ENCODE results near the gene VPS18. TPM values are rescaled to one million over a fixed set of nuclear protein-coding genes. Genes with fewer than 3 reads are reported as not detected.

Gene VPS18
- total RNA-seq, 1 experiment from 2014 or later = 17.3 TPM

DNA sequence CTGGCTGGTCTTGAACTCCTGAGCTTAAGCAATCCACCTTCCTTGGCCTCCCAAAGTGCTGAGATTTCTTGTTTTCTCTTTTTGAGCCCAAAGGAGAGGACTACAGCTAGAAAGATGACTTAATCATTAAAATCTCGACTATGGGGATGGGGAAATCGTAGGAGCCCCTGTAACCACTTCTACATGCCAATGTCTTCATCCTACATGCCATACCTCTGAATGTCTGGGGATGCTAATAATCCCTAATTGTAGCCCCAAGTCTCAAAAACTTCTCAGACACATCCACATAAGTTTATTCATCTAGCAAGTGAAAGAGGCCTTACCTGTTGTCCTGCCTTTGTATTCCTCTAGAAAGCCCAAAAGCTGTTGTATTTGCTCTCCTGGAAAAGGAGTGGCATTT lies 16.6 kb upstream of the VPS18 start:
- H3K27ac ChIP-seq = no peak overlapping the region
- H3K9me3 ChIP-seq (replicated peaks) = no peaks in the 10 kb centered on the region
- no peak overlapping the region for H3K4me3 ChIP-seq
- no peaks in the 10 kb centered on the region for H3K27me3 ChIP-seq
- no peak for DNase-seq
- no peaks in the 10 kb centered on the region for H3K4me1 ChIP-seq
- no peaks in the 10 kb centered on the region for H3K36me3 ChIP-seq

DNA sequence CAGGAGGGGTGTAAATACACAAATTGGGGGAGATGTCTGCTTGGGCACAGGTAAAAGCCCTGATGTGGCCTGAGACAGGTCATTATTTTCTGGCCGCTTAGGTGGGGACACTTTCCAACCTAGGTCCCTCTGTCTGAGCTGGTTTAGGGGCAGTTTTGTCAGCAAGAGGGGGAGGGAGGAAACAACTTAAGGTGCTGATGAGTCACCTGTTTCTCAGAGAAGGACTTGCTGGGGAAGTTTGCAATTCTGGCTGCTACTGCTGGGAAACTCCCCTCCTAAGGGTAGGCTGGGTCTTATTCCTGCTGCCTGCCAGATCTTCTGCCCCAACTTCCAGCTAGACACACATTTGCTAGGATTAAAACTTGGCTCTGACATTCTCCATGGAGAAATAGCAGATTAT lies 15.5 kb upstream of the VPS18 start:
- no peak for DNase-seq
- Histone ChIP-seq H3K9me3 (replicated peaks) (no peaks in the 10 kb centered on the region), H3K4me3 (no peak overlapping the region), H3K36me3 (no peaks in the 10 kb centered on the region), H3K4me1 (no peaks in the 10 kb centered on the region), H3K27ac (no peak overlapping the region), H3K27me3 (no peaks in the 10 kb centered on the region)

DNA sequence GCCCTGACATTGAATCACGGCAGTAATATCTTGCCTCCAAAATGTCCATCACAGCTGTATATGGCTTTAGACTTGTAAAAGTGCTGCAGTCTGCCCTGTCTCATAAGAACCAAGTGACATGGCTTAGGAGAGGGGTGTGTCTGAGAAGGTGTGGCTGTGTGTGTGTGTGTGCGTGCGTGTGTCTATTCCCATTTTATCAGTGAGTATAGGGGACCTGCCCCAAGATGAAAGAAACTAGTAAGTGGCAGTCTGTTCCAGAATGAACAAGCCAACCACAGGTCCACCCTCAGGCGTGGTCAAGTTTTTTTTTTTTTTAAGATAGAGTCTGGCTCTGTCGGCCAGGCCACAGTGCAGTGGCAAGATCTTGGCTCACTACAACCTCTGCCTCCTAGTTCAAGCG lies 14.6 kb upstream of the VPS18 start:
- Histone ChIP-seq H3K27ac (no peak overlapping the region), H3K36me3 (no peaks in the 10 kb centered on the region)

DNA sequence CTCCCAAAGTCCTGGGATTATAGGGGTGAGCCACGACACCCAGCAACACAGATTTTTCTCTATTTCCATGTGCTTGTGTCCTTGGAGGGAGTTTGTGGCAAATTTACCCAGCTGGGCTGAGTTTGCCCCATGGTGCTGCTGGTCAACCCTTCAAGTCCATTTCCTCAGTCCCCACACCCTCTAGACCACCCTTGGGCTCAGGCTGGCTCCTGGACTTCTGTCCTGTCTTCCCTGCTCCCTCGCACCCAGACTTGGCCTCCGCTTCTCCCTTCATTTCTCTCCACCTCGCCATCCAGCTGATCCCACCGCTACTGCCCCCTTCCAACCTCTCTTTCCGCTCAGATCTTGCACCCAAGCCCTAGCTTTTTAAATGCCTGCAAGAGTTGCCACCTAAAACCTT lies 12.9 kb upstream of the VPS18 start:
- H3K27ac ChIP-seq = no peak overlapping the region
- no peaks in the 10 kb centered on the region for H3K9me3 ChIP-seq (replicated peaks)
- no peak for DNase-seq
- H3K27me3 ChIP-seq = no peaks in the 10 kb centered on the region
- H3K36me3 ChIP-seq = no peaks in the 10 kb centered on the region
- H3K4me1 ChIP-seq = no peaks in the 10 kb centered on the region
- no peak overlapping the region for H3K4me3 ChIP-seq

More for the DNA sequence above, 14.6 kb upstream of the VPS18 start:
- DNase-seq = no peak
- H3K4me1 ChIP-seq = no peaks in the 10 kb centered on the region
- H3K27me3 ChIP-seq = no peaks in the 10 kb centered on the region
- H3K9me3 ChIP-seq (replicated peaks) = no peaks in the 10 kb centered on the region
- H3K4me3 ChIP-seq = no peak overlapping the region

DNA sequence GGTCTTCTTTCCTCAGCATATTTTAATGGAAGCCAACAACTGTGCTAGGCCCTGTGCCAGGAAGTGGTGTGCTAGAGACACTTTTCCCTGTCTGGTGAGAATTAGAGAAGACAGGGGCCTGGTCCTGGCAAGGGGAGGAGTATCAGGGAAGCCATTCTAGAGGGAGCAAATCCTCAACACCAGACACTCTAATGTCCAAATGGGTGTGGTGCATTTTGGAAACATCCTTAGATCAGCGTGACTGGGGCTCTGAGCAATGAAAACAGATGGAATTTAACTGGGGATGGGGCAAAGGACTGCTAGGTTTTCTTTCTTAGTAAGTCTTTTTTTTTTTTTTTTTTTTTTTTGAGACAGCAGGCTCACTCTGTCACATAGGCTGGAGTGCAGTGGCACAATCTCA lies 7.7 kb upstream of the VPS18 start:
- H3K4me1 ChIP-seq = no peaks in the 10 kb centered on the region
- H3K27ac ChIP-seq = no peak overlapping the region
- peak in 1 of 2 experiments; percentile 50 for DNase-seq
- no peaks in the 10 kb centered on the region for H3K36me3 ChIP-seq
- no peaks in the 10 kb centered on the region for H3K9me3 ChIP-seq (replicated peaks)
- H3K27me3 ChIP-seq = no peaks in the 10 kb centered on the region
- no peak overlapping the region for H3K4me3 ChIP-seq

DNA sequence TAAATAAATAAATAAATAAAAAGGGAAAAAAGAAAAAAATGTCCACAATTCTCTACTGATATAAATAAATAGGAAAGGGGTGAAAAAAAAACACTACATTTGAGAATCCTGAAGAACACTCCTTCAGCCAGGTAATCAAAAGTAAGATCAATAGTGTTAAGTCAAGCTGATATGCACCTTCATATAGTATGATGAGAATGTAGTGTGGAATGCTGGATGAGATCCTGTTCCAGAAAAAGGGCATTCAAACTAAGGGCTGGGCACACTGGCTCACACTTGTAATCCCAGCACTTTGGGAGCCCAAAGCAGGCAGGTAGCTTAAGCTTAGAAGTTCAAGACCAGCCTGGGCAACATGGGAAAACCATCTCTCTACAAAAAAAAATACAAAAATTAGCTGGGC lies 5.1 kb upstream of the VPS18 start:
- Histone ChIP-seq H3K27me3 (no peaks in the 10 kb centered on the region), H3K27ac (no peak overlapping the region), H3K4me3 (no peak overlapping the region), H3K9me3 (replicated peaks) (no peaks in the 10 kb centered on the region), H3K36me3 (no peaks in the 10 kb centered on the region), H3K4me1 (no peaks in the 10 kb centered on the region)
- DNase-seq = no peak

DNA sequence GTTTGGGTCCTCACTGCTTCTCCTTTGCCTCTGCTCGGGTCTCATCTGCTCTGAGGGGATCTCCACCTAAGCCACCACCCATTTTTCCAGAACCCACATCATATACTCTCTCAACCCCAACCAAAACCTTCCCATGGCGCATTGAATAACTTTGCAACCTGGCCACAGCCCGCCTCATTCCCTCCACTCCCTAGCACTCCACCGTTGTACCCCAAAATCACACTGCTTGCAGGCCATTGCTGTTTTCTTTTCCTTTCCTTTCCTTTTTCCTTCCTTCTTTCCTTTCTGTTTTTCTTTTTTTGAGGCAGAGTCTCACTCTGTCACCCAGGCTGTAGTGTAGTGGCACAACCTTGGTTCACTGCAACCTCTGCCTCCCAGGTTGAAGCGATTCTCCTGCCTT lies 3.1 kb upstream of the VPS18 start:
- Histone ChIP-seq H3K27ac (no peak overlapping the region), H3K36me3 (no peaks in the 10 kb centered on the region), H3K9me3 (replicated peaks) (no peaks in the 10 kb centered on the region), H3K4me3 (no peak overlapping the region), H3K4me1 (no peaks in the 10 kb centered on the region), H3K27me3 (no peaks in the 10 kb centered on the region)
- DNase-seq = no peak

DNA sequence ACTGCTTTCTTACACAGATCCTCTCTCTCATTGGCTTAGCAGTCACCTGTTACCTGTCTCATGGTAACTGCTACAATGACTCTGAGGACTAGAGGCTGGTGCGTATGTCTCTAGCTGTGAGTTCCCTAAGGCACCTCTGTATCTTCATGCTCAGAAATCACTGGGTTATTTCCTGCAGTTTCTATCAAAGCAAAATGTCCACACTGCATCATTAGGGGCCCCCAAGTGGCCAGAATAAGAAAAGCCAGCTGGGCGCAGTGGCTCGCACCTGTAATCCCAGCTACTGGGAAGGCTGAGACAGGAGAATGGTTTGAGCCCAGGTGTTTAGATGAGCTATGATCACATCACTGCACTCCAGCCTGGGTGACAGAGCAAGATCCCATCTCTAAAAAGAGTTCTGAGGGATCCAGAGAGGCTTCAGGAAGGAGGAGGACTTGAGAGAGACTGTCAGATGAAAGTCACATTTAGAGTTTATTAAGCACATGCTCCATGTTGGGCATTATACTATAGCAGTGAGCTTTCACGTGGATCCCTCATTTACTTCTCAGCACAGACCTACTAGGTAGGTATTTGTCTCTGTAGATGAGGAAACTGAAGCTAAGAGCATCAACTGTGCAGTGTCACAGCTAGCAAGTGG lies 2.3 kb upstream of the VPS18 start:
- peak in 1 of 2 experiments; percentile 69 for DNase-seq

DNA sequence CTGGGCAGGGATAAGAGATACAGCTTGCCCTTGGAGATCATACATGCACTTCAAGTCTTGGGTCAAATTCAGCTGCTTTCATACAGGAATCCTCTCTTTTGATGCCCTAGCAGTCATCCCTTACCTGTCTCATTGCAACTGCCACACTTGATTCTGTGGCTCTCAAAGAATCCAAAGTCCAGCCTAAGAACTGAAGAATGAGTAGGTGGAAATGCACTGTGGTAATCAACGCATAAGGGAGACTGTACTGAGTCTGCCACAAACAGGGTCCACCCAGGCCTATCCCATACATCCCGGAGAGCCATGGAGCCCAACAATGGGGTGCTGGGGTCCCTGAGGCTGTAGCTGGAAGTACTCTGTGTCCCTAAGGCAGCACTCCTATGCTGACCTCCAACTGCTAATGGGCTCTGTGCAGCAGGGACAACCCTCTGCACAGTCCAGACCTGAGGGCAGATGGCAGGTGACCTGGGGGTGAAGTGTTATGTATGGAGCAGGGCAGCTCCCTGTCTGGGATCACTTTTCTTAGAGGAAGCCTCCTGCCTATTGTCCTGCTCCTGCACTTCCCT lies 1.7 kb upstream of the VPS18 start:
- DNase-seq = no peak
- Histone ChIP-seq H3K4me1 (no peaks in the 10 kb centered on the region), H3K27me3 (no peaks in the 10 kb centered on the region), H3K27ac (no peak overlapping the region), H3K36me3 (no peaks in the 10 kb centered on the region), H3K4me3 (no peak overlapping the region), H3K9me3 (replicated peaks) (no peaks in the 10 kb centered on the region)

More for the DNA sequence above, 2.3 kb upstream of the VPS18 start:
- Histone ChIP-seq H3K4me3 (no peak overlapping the region), H3K27me3 (no peaks in the 10 kb centered on the region), H3K9me3 (replicated peaks) (no peaks in the 10 kb centered on the region), H3K27ac (no peak overlapping the region), H3K36me3 (no peaks in the 10 kb centered on the region), H3K4me1 (no peaks in the 10 kb centered on the region)

DNA sequence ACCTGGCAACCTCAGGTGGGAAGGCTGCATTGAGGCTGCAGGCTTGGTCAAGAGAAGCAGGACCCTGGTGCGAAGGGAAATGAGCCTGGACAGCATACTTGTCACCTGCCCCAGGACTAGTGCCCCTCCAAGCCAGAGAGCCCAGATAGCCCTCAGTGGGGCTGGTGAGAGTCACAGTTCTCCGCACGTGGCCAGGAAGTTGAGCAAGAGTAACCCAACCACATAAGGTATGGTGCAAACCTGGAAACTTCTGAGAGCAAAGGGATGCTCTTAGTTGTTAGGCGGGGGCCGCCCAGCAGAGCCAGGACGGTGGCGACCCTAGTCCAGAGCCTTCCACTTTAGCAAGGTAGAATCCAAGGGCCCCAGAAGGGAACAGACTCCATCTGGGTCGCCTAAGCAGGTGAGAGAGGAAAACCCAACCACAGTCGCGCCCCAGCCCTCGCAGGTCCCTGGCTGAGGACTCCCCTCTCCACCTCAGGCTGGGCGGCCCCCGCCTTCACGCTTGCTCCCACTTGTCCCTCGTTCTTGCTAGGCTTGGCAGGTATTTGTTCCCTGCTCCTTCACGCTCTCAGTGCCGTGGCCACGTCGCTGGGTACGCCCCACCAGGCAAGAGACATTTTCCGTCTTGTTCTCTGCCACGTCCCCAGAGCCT lies 1.1 kb upstream of the VPS18 start:
- DNase-seq = no peak
- no peaks in the 10 kb centered on the region for H3K36me3 ChIP-seq
- no peak overlapping the region for H3K27ac ChIP-seq
- no peaks in the 10 kb centered on the region for H3K27me3 ChIP-seq
- H3K4me1 ChIP-seq = no peaks in the 10 kb centered on the region
- no peaks in the 10 kb centered on the region for H3K9me3 ChIP-seq (replicated peaks)
- H3K4me3 ChIP-seq = no peak overlapping the region; the same call in 1 of the 2 replicates

DNA sequence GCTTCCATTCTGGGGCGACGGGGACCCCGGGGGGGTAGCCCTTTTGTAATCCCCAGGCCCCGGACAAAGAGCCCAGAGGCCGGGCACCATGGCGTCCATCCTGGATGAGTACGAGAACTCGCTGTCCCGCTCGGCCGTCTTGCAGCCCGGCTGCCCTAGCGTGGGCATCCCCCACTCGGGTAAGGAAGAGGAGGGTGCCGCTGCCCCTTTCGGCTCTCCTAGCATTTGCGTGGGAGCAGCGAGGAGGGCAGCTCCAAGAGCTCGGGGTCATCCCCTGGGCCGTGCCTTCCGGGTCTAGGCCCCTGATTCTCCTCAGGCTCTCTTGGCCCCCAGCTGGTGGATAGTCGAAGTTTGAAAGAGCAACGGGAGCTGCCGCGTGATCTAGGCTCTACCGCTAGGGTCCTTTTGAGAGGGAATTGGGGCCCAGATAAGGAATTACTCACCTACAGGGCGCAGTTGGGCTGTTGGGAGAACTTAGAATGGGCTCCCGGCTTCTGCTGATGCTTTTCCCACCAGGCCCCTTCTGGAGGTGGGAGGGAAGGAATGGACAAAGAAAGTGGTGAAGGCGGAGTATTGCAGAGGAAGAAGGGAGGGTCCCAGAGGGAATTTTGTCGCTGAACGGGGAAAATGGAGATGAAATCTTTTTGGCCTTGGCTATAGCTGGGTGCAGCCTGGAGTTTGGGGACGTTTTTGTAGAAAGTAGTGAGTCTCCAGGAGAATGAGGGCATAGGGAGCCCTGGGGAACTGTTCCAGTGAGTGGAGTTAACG lies 615 bp downstream of the VPS18 start:
- H3K4me3 ChIP-seq = peak overlapping the region; percentile 70
- no peaks in the 10 kb centered on the region for H3K4me1 ChIP-seq
- H3K27ac ChIP-seq = peak overlapping the region; percentile 14; the same call in 1 of the 2 replicates
- H3K36me3 ChIP-seq = peaks cover 3% of the 10 kb centered on the region; the same call in 1 of the 2 replicates
- H3K27me3 ChIP-seq = no peaks in the 10 kb centered on the region
- no peaks in the 10 kb centered on the region for H3K9me3 ChIP-seq (replicated peaks)
- DNase-seq = peak; percentile 70 to 77

DNA sequence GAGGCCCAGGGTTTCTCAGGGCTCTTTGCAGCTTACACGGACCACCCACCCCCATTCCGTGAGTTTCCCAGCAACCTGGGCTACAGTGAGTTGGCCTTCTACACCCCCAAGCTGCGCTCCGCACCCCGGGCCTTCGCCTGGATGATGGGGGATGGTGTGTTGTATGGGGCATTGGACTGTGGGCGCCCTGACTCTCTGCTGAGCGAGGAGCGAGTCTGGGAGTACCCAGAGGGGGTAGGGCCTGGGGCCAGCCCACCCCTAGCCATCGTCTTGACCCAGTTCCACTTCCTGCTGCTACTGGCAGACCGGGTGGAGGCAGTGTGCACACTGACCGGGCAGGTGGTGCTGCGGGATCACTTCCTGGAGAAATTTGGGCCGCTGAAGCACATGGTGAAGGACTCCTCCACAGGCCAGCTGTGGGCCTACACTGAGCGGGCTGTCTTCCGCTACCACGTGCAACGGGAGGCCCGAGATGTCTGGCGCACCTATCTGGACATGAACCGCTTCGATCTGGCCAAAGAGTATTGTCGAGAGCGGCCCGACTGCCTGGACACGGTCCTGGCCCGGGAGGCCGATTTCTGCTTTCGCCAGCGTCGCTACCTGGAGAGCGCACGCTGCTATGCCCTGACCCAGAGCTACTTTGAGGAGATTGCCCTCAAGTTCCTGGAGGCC lies 5.4 kb downstream of the VPS18 start:
- no peak for DNase-seq
- H3K4me3 ChIP-seq = no peak overlapping the region
- no peaks in the 10 kb centered on the region for H3K27me3 ChIP-seq
- peaks cover 10% of the 10 kb centered on the region for H3K36me3 ChIP-seq
- H3K4me1 ChIP-seq = no peaks in the 10 kb centered on the region
- no peaks in the 10 kb centered on the region for H3K9me3 ChIP-seq (replicated peaks)
- H3K27ac ChIP-seq = no peak overlapping the region

DNA sequence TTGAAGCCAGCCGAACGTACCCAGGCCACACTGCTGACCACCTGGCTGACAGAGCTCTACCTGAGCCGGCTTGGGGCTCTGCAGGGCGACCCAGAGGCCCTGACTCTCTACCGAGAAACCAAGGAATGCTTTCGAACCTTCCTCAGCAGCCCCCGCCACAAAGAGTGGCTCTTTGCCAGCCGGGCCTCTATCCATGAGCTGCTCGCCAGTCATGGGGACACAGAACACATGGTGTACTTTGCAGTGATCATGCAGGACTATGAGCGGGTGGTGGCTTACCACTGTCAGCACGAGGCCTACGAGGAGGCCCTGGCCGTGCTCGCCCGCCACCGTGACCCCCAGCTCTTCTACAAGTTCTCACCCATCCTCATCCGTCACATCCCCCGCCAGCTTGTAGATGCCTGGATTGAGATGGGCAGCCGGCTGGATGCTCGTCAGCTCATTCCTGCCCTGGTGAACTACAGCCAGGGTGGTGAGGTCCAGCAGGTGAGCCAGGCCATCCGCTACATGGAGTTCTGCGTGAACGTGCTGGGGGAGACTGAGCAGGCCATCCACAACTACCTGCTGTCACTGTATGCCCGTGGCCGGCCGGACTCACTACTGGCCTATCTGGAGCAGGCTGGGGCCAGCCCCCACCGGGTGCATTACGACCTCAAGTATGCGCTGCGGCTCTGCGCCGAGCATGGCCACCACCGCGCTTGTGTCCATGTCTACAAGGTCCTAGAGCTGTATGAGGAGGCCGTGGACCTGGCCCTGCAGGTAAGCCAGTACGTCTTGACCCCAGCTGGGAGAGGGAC lies 6.2 kb downstream of the VPS18 start:
- no peaks in the 10 kb centered on the region for H3K9me3 ChIP-seq (replicated peaks)
- H3K4me3 ChIP-seq = no peak overlapping the region
- no peaks in the 10 kb centered on the region for H3K27me3 ChIP-seq
- no peak for DNase-seq
- peaks cover 10% of the 10 kb centered on the region for H3K36me3 ChIP-seq
- H3K4me1 ChIP-seq = peaks cover under 1% of the 10 kb centered on the region
- H3K27ac ChIP-seq = no peak overlapping the region

DNA sequence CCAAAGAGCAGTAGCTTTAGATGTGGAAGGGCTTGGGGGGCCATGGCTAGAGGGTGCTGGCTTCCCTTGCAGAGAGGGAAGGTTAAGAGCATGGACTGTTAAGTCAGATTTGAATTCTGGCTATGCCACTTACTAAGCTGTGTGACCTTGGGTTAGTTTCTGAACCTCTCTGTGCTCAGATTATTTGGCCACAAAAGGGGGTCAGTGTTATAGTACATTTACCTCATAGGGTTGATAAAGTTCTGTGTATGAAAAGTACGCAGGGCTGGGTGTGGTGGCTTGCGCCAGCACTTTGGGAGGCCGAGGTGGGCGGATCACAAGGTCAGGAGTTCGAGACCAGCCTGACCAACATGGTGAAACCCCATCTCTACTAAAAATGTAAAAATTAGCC lies 6.8 kb downstream of the VPS18 start:
- DNase-seq = no peak
- no peak overlapping the region for H3K4me3 ChIP-seq
- H3K27ac ChIP-seq = no peak overlapping the region
- H3K36me3 ChIP-seq = peaks cover 10% of the 10 kb centered on the region
- H3K27me3 ChIP-seq = no peaks in the 10 kb centered on the region
- no peaks in the 10 kb centered on the region for H3K9me3 ChIP-seq (replicated peaks)
- peaks cover 5% of the 10 kb centered on the region for H3K4me1 ChIP-seq
